Hindlimb muscle (tissue), 1 donor: ENCODE results near the gene NPTX2. TPM values are rescaled to one million over a fixed set of nuclear protein-coding genes. Genes with fewer than 3 reads are reported as not detected.

Source experiments
- DNase-seq: peaks from one replicate; pipeline ENCODE4 v3.0.0-alpha.2; 2013
- polyA plus RNA-seq: library from polyadenylated mRNA; unstranded; fragments of 120-200 nt; gene quantifications from one replicate; pipeline ENCODE4 v1.2.1, GENCODE V29; 2013; ENCODE audit not compliant: insufficient read length

The NPTX2 gene
- polyA plus RNA-seq, 1 donor = 6.9 TPM

GRCh38 chr7:98619450-98620321 is 2.6 kb downstream of the NPTX2 start:
- DNase-seq = no peak

GRCh38 chr7:98621573-98622482 is 4.7 kb downstream of the NPTX2 start:
- DNase-seq = no peak

- DNase-seq = no peak
These were observed 5.8 kb downstream of the NPTX2 start for GRCh38 chr7:98622926-98623325.

GRCh38 chr7:98624846-98625420 is 7.8 kb downstream of the NPTX2 start:
- DNase-seq = no peak

GRCh38 chr7:98626460-98627412 is 9.7 kb downstream of the NPTX2 start:
- DNase-seq = no peak

GRCh38 chr7:98627413-98627790 is 10.3 kb downstream of the NPTX2 start:
- no peak for DNase-seq

GRCh38 chr7:98628418-98628817 is 11.3 kb downstream of the NPTX2 start:
- DNase-seq = no peak

GRCh38 chr7:98629001-98629431 is 11.9 kb downstream of the NPTX2 start:
- no peak for DNase-seq

GRCh38 chr7:98630149-98630548 is 13.1 kb downstream of the NPTX2 start:
- DNase-seq = no peak

- DNase-seq = no peak
These were observed 13.7 kb downstream of the NPTX2 start for GRCh38 chr7:98630770-98631169.

GRCh38 chr7:98638853-98639252 is 21.8 kb downstream of the NPTX2 start:
- no peak for DNase-seq

GRCh38 chr7:98640375-98640774 is 23.3 kb downstream of the NPTX2 start:
- DNase-seq = no peak

- DNase-seq = peak; percentile 46
These were observed 24.8 kb downstream of the NPTX2 start for GRCh38 chr7:98641646-98642500.

- DNase-seq = no peak
These were observed 26.3 kb downstream of the NPTX2 start for GRCh38 chr7:98643236-98643985.

GRCh38 chr7:98646465-98646864 is 29.4 kb downstream of the NPTX2 start:
- no peak for DNase-seq

- DNase-seq = no peak
These were observed 30.2 kb downstream of the NPTX2 start for GRCh38 chr7:98647326-98647725.

GRCh38 chr7:98651760-98652159 is 34.7 kb downstream of the NPTX2 start:
- DNase-seq = no peak

GRCh38 chr7:98653601-98654310 is 36.7 kb downstream of the NPTX2 start:
- no peak for DNase-seq

- DNase-seq = no peak
These were observed 37.6 kb downstream of the NPTX2 start for GRCh38 chr7:98654524-98655272.
